RPMI8226 (cell line): Measurements from ENCODE around the gene NOD1.
"Not testable (repeated sequence)": the region's sequence is repeated elsewhere in the genome, so short reads cannot be mapped to it uniquely, and the experiment has no call there.

ENCODE experiments used
- DNase-seq: peaks from one replicate; pipeline ENCODE4 v3.0.0-alpha.2; 2015

The NOD1 gene

GRCh38 chr7:30413864-30414263 lies 64.7 kb downstream of the NOD1 start:
- DNase-seq: no peak

GRCh38 chr7:30412782-30413504 lies 65.6 kb downstream of the NOD1 start:
- peak; percentile 43 for DNase-seq

GRCh38 chr7:30411897-30412296 lies 66.7 kb downstream of the NOD1 start:
- no peak for DNase-seq

- no peak for DNase-seq
These were observed 67.4 kb downstream of the NOD1 start for GRCh38 chr7:30411173-30411572.

- DNase-seq: no peak
These were observed 71.7 kb downstream of the NOD1 start for GRCh38 chr7:30406664-30407425.

- no peak for DNase-seq
These were observed 73.4 kb downstream of the NOD1 start for GRCh38 chr7:30405179-30405578.

GRCh38 chr7:30403477-30403876 lies 75.1 kb downstream of the NOD1 start:
- peak; percentile 29 for DNase-seq

GRCh38 chr7:30396389-30396788 lies 82.2 kb downstream of the NOD1 start:
- DNase-seq: no peak

- no peak for DNase-seq
These were observed 82.9 kb downstream of the NOD1 start for GRCh38 chr7:30395676-30396075.

GRCh38 chr7:30391806-30392205 lies 86.8 kb downstream of the NOD1 start:
- no peak for DNase-seq

GRCh38 chr7:30390736-30391636 lies 87.6 kb downstream of the NOD1 start:
- DNase-seq: no peak

- no peak for DNase-seq
These were observed 88.8 kb downstream of the NOD1 start for GRCh38 chr7:30389791-30390190.

GRCh38 chr7:30382607-30383006 lies 96.0 kb downstream of the NOD1 start:
- DNase-seq: no peak

- not testable (repeated sequence) for DNase-seq
These were observed 97.8 kb downstream of the NOD1 start for GRCh38 chr7:30380824-30381223.

GRCh38 chr7:30380294-30380693 lies 98.3 kb downstream of the NOD1 start:
- DNase-seq: no peak

GRCh38 chr7:30379741-30380140 lies 98.8 kb downstream of the NOD1 start:
- DNase-seq: no peak

GRCh38 chr7:30379131-30379530 lies 99.5 kb downstream of the NOD1 start:
- no peak for DNase-seq

- DNase-seq: no peak
These were observed 100.3 kb downstream of the NOD1 start for GRCh38 chr7:30378275-30378674.
